HepG2 (cell line): ENCODE results near the gene PCSK2. TPM values are rescaled to one million over a fixed set of nuclear protein-coding genes. Genes with fewer than 3 reads are reported as not detected.

Experiments used
- ATAC-seq: fragments of 200-7000 bp; cut with Tn5 transposase; 3 replicates; pipeline ENCODE4 v1.9.1; 2020; ENCODE audit warnings: mild to moderate bottlenecking, moderate library complexity
- BruUV-seq: library from RNA; stranded (reverse); fragments of 400-500 nt; replicated peaks from 2 replicates; lab custom pipeline; 2021; lab: Mats Ljungman, UMichigan
- CTCF ChIA-PET: fragments of 300-600 bp; formaldehyde crosslinking; extraction: SDS; loops from one replicate; lab custom pipeline; 2021; ENCODE audit warnings: low total read pairs, inconsistent platforms, low intra/inter-chr PET ratio; lab: Yijun Ruan, JAX
- POLR2A ChIA-PET: fragments of 350-600 bp; sonication (Branson Sonifier 250); formaldehyde crosslinking; loops from one replicate; lab custom pipeline; 2020; ENCODE audit warnings: antibody characterized with exemption, inconsistent platforms; lab: Yijun Ruan, JAX
- DNase-seq: peaks from one replicate; pipeline ENCODE4 v3.0.0-alpha.2; 2015; ENCODE audit warnings: low spot score
- FAIRE-seq: peaks from 3 replicates; lab custom pipeline; 2011; peaks lifted over from hg19 to GRCh38; lab: Jason Lieb, UNC
- H2AFZ ChIP-seq: one replicate; pipeline ENCODE4 v1.6.1; 2011; ENCODE audit warnings: low read length, inconsistent platforms
- H3K27ac ChIP-seq: fragments of 300-600 bp; 3 replicates; pipeline ENCODE4 v1.8.0; 2011; ENCODE audit warnings: mixed run types, mild to moderate bottlenecking, mixed read lengths, low read length, inconsistent platforms; ENCODE audit not compliant: insufficient read depth; ENCODE audit errors: extremely low read length
- H3K27me3 ChIP-seq, 2 experiments: fragments of 200-600 bp in 1 of 2; 2 replicates in 1 of 2; 3 replicates in 1 of 2; pipeline versions ENCODE4 v1.6.0 to v1.8.0; 2011; ENCODE audit warnings: low read length in 2 of 2, mild to moderate bottlenecking in 2 of 2, moderate library complexity in 2 of 2, inconsistent platforms in 1 of 2; ENCODE audit not compliant: insufficient read depth in 2 of 2, control insufficient read depth in 1 of 2
- H3K36me3 ChIP-seq, 2 experiments: fragments of 200-600 bp in 1 of 2; replicated peaks in 1 of 2; 2 replicates in 1 of 2; 3 replicates in 1 of 2; pipeline versions ENCODE4 v1.5.1 to v1.8.0; 2011; ENCODE audit warnings: low read length in 2 of 2, inconsistent platforms in 1 of 2; ENCODE audit not compliant: insufficient read depth in 2 of 2, control insufficient read depth in 1 of 2
- H3K4me1 ChIP-seq: 2 replicates; pipeline ENCODE4 v1.5.1; 2012; ENCODE audit warnings: low read length, inconsistent platforms; ENCODE audit not compliant: insufficient read depth
- H3K4me2 ChIP-seq: 2 replicates; pipeline ENCODE4 v1.6.0; 2011; ENCODE audit warnings: low read depth, low read length, inconsistent platforms
- H3K4me3 ChIP-seq, 3 experiments: fragments of 200-600 bp in 1 of 3; sonication (generic), shearing (Covaris generic) in 1 of 3; replicated peaks in 1 of 3; 2 replicates each; pipeline ENCODE4 v1.5.1; 2011 to 2016; ENCODE audit warnings: low read length in 3 of 3, inconsistent platforms in 2 of 3, low read depth in 2 of 3, mild to moderate bottlenecking in 2 of 3, control low read depth in 1 of 3, mixed read lengths in 1 of 3; ENCODE audit not compliant: insufficient read depth in 1 of 3
- H3K79me2 ChIP-seq: one replicate; pipeline ENCODE4 v1.6.1; 2011; ENCODE audit warnings: low read length, inconsistent platforms; ENCODE audit not compliant: insufficient read depth
- H3K9ac ChIP-seq: 2 replicates; pipeline ENCODE4 v1.6.0; 2011; ENCODE audit warnings: mild to moderate bottlenecking, low read depth, low read length, inconsistent platforms; ENCODE audit not compliant: insufficient read depth
- H3K9me3 ChIP-seq: 2 replicates; pipeline ENCODE4 v1.5.1; 2012; ENCODE audit warnings: mild to moderate bottlenecking, low read length
- H4K20me1 ChIP-seq: 2 replicates; pipeline ENCODE4 v1.6.0; 2011; ENCODE audit warnings: inconsistent platforms, mild to moderate bottlenecking, low read length, moderate library complexity; ENCODE audit not compliant: insufficient read depth
- DR1 ChIP-seq: sonication (generic); formaldehyde crosslinking; IDR thresholded peaks from 2 replicates; pipeline ENCODE4 v1.8.0; 2021; ENCODE audit warnings: mild to moderate bottlenecking, missing genetic modification reagents, inconsistent platforms
- EZH2 ChIP-seq: conservative IDR thresholded peaks from 2 replicates; pipeline ENCODE4 v1.6.1; 2012; ENCODE audit warnings: mild to moderate bottlenecking, low read depth, low read length, moderate library complexity
- MED13 ChIP-seq: sonication (generic); formaldehyde crosslinking; IDR thresholded peaks from 2 replicates; pipeline ENCODE4 v1.5.0; 2020; ENCODE audit warnings: missing genetic modification reagents
- MTF2 ChIP-seq: sonication (generic); formaldehyde crosslinking; IDR thresholded peaks from 2 replicates; pipeline ENCODE4 v1.5.0; 2020; ENCODE audit warnings: missing genetic modification reagents, borderline replicate concordance
- POGZ ChIP-seq: sonication (generic); formaldehyde crosslinking; IDR thresholded peaks from 2 replicates; pipeline ENCODE4 v1.4.0; 2020; ENCODE audit warnings: mild to moderate bottlenecking, missing genetic modification reagents
- REXO4 ChIP-seq: sonication (generic); formaldehyde crosslinking; IDR thresholded peaks from 2 replicates; pipeline ENCODE4 v1.8.0; 2022; ENCODE audit warnings: missing genetic modification reagents, mild to moderate bottlenecking, borderline replicate concordance
- SALL2 ChIP-seq: sonication (generic); formaldehyde crosslinking; IDR thresholded peaks from 2 replicates; pipeline ENCODE4 v1.8.1; 2023; ENCODE audit warnings: mild to moderate bottlenecking, missing genetic modification reagents, inconsistent platforms
- SP5 ChIP-seq: IDR thresholded peaks from 2 replicates; pipeline ENCODE4 v1.6.1; 2016; ENCODE audit warnings: low read depth, borderline replicate concordance
- TOE1 ChIP-seq: sonication (generic); formaldehyde crosslinking; IDR thresholded peaks from 2 replicates; pipeline ENCODE4 v1.4.0; 2020; ENCODE audit warnings: mild to moderate bottlenecking, missing genetic modification reagents
- ZGPAT ChIP-seq: IDR thresholded peaks from 2 replicates; pipeline ENCODE4 v1.6.1; 2016; ENCODE audit warnings: mild to moderate bottlenecking
- ZNF326 ChIP-seq: sonication (generic); formaldehyde crosslinking; IDR thresholded peaks from 2 replicates; pipeline ENCODE4 v1.4.0; 2020; ENCODE audit warnings: missing genetic modification reagents, borderline replicate concordance
- ZNF33A ChIP-seq: sonication (generic); formaldehyde crosslinking; IDR thresholded peaks from 2 replicates; pipeline ENCODE4 v1.5.1; 2020; ENCODE audit warnings: missing genetic modification reagents, mild to moderate bottlenecking, moderate library complexity, borderline replicate concordance
- ZNF354B ChIP-seq: sonication (generic); formaldehyde crosslinking; IDR thresholded peaks from 2 replicates; pipeline ENCODE4 v1.8.0; 2022; ENCODE audit warnings: mild to moderate bottlenecking, missing genetic modification reagents
- ZNF441 ChIP-seq: sonication (generic); formaldehyde crosslinking; IDR thresholded peaks from 2 replicates; pipeline ENCODE4 v1.7.0; 2021; ENCODE audit warnings: missing genetic modification reagents, borderline replicate concordance
- WGBS: methylation state at CpG from one replicate; pipeline ENCODE4 v1.1.6; 2017; ENCODE audit warnings: low lambda C conversion rate; 5-methylcytosine and 5-hydroxymethylcytosine counted together
- in situ Hi-C: cut with HindIII; loops from 2 replicates; pipeline ENCODE4 v1.10.0; 2017; ENCODE audit warnings: low pct_unique_long_range_greater_than_20kb; ENCODE audit not compliant: extremely low pct_ligation_motif_present
- intact Hi-C: fragments of 100-400 bp; cut with micrococcal nuclease; formaldehyde crosslinking; loops from one replicate; pipeline ENCODE4 v1.10.0; 2022; ENCODE audit not compliant: unreplicated experiment
- polyA plus RNA-seq, 8 experiments: library from polyadenylated mRNA; depleted of rRNA in 3 of 8; stranded (reverse) in 7 of 8; unstranded in 1 of 8; fragments of >200 nt; fragmentation: Illumina TruSeq in 4 of 8; extraction: Trizol in 4 of 8; gene quantifications; 2 replicates each; pipeline versions ENCODE4 v1.2.1 to v1.2.3, GENCODE V29; 2011 to 2016; ENCODE audit warnings: low read depth in 4 of 8, missing spikeins in 1 of 8, mixed read lengths in 1 of 8; ENCODE audit not compliant: insufficient read depth in 1 of 8
- total RNA-seq, 5 experiments: library from RNA; depleted of rRNA; stranded (reverse); fragments of >200 nt; fragmentation: Illumina TruSeq; extraction: Trizol; gene quantifications; 2 replicates each; pipeline ENCODE4 v1.2.3, GENCODE V29; 2016; ENCODE audit warnings: low read depth in 1 of 5
- TF ChIP-seq, protein P1 (sequence below): sonication (generic); formaldehyde crosslinking; IDR thresholded peaks from 2 replicates; pipeline ENCODE4 v1.4.0; 2020; ENCODE audit warnings: missing genetic modification reagents, mild to moderate bottlenecking, borderline replicate concordance
- TF ChIP-seq, protein P2 (sequence below): IDR thresholded peaks from 2 replicates; pipeline ENCODE4 v1.6.1; 2016
- TF ChIP-seq, protein P3 (sequence below): sonication (generic); formaldehyde crosslinking; IDR thresholded peaks from 2 replicates; pipeline ENCODE4 v1.8.1; 2023; ENCODE audit warnings: mild to moderate bottlenecking, inconsistent platforms, moderate library complexity, missing genetic modification reagents, borderline replicate concordance

PCSK2 gene
- total and polyA plus RNA-seq, 2 of the 13 experiments (the other 11 are each of a cell fraction or from before 2014, with no cell fraction given): not detected

GRCh38 chr20:17431621-17432364, 205.0 kb downstream of the PCSK2 start:
- no peaks in the 10 kb centered on the region for H3K79me2 ChIP-seq
- ChIA-PET CTCF (interaction anchor here (0.8 to 5.0 kb wide), 2 partner anchors 150 to 628 kb away, joined by 3 to 98 read pairs; no protein-coding TSS in a partner anchor), POLR2A (interaction anchor here (1.5 kb wide), 1 partner anchor 628 kb away, joined by 4 read pairs; no protein-coding TSS in a partner anchor)
- no peak overlapping the region for H3K9ac ChIP-seq
- in situ Hi-C loops: loop anchor here (5.0 kb wide), 1 partner anchor 629 kb away; no protein-coding TSS in a partner anchor
- peak; percentile 85 for FAIRE-seq
- H3K36me3 ChIP-seq: no peaks in the 10 kb centered on the region
- H3K4me2 ChIP-seq: no peak overlapping the region
- no peaks in the 10 kb centered on the region for H3K9me3 ChIP-seq
- no peaks in the 10 kb centered on the region for H4K20me1 ChIP-seq
- ATAC-seq: peak; percentile 83
- peaks cover 7 to 46% of the 10 kb centered on the region in 2 experiments; a peak in 2 of 5 replicates for H3K27me3 ChIP-seq
- peak; percentile 57 for DNase-seq
- no peak overlapping the region for H3K27ac ChIP-seq
- BruUV-seq: no TSS peak
- intact Hi-C loops: loop anchor here (1.0 kb wide), 1 partner anchor 627 kb away; no protein-coding TSS in a partner anchor
- 28% methylated on average over 17 of the region's 17 CpGs for WGBS
- H3K4me1 ChIP-seq: no peaks in the 10 kb centered on the region
- no peak overlapping the region for H2AFZ ChIP-seq
- no peak overlapping the region for H3K4me3 ChIP-seq
- TF ChIP-seq, protein P1, sequence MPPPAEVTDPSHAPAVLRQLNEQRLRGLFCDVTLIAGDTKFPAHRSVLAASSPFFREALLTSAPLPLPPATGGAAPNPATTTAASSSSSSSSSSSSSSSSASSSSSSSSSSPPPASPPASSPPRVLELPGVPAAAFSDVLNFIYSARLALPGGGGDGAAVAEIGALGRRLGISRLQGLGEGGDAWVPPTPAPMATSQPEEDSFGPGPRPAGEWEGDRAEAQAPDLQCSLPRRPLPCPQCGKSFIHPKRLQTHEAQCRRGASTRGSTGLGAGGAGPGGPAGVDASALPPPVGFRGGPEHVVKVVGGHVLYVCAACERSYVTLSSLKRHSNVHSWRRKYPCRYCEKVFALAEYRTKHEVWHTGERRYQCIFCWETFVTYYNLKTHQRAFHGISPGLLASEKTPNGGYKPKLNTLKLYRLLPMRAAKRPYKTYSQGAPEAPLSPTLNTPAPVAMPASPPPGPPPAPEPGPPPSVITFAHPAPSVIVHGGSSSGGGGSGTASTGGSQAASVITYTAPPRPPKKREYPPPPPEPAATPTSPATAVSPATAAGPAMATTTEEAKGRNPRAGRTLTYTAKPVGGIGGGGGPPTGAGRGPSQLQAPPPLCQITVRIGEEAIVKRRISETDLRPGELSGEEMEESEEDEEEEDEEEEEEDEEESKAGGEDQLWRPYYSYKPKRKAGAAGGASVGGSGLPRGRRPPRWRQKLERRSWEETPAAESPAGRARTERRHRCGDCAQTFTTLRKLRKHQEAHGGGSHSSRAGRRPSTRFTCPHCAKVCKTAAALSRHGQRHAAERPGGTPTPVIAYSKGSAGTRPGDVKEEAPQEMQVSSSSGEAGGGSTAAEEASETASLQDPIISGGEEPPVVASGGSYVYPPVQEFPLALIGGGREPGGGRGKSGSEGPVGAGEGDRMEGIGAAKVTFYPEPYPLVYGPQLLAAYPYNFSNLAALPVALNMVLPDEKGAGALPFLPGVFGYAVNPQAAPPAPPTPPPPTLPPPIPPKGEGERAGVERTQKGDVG (CRISPR knock-in tag): no peak
- TF ChIP-seq ZNF441 (CRISPR knock-in tag) (no peak), ZGPAT (CRISPR knock-in tag) (no peak), ZNF326 (CRISPR knock-in tag) (no peak), SP5 (no peak), MED13 (CRISPR knock-in tag) (no peak), ZNF33A (no peak), ZNF354B (CRISPR knock-in tag) (0 out of 2 replicates have a peak, but pooled peaks have one; percentile 3), MTF2 (CRISPR knock-in tag) (0 out of 2 replicates have a peak, but pooled peaks have one; percentile 41), POGZ (CRISPR knock-in tag) (no peak), SALL2 (CRISPR knock-in tag) (peak; percentile 37; the same call in 1 of the 2 replicates), DR1 (no peak), TOE1 (CRISPR knock-in tag) (no peak), REXO4 (CRISPR knock-in tag) (no peak), EZH2 (0 out of 2 replicates have a peak, but pooled peaks have one; percentile 50)
- TF ChIP-seq, protein P2, sequence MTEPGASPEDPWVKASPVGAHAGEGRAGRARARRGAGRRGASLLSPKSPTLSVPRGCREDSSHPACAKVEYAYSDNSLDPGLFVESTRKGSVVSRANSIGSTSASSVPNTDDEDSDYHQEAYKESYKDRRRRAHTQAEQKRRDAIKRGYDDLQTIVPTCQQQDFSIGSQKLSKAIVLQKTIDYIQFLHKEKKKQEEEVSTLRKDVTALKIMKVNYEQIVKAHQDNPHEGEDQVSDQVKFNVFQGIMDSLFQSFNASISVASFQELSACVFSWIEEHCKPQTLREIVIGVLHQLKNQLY (CRISPR knock-in tag): no peak
- TF ChIP-seq, protein P3, sequence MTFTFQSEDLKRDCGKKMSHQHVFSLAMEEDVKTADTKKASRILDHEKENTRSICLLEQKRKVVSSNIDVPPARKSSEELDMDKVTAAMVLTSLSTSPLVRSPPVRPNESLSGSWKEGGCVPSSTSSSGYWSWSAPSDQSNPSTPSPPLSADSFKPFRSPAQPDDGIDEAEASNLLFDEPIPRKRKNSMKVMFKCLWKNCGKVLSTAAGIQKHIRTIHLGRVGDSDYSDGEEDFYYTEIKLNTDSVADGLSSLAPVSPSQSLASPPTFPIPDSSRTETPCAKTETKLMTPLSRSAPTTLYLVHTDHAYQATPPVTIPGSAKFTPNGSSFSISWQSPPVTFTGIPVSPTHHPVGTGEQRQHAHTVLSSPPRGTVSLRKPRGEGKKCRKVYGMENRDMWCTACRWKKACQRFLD (CRISPR knock-in tag): no peak
